Activated T-cell treated with anti-CD3 and anti-CD28 coated beads, Interleukin-2, amount 50 U/mL, for 1 hour (primary cell): Measurements from ENCODE around the gene FCGR3A.
"Not testable (repeated sequence)": the region's sequence is repeated elsewhere in the genome, so short reads cannot be mapped to it uniquely, and the experiment has no call there.

ENCODE experiments used
- DNase-seq: peaks from one replicate; pipeline ENCODE4 v3.0.0-alpha.2; 2020

FCGR3A gene

DNA sequence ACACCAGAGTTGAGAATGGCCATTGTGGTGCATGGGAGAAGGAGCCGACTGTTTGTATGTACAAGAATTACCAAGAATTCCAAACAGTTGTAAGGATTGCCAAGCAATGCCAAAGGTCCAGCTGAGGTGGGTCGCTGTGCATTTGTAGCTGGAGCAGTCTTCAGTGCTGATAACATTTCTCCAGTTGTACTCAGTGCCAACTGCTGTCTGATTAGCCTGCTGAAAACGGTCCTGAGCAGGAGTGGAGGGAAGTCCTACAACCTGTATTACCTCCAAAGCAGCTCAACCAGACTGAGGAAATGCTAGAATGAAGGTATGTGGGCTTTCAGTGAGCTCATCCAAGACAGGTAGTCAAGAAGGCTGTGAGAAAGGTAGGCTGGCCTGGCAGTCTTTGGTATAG is 6.5 kb upstream of the FCGR3A start:
- not testable (repeated sequence) for DNase-seq

DNA sequence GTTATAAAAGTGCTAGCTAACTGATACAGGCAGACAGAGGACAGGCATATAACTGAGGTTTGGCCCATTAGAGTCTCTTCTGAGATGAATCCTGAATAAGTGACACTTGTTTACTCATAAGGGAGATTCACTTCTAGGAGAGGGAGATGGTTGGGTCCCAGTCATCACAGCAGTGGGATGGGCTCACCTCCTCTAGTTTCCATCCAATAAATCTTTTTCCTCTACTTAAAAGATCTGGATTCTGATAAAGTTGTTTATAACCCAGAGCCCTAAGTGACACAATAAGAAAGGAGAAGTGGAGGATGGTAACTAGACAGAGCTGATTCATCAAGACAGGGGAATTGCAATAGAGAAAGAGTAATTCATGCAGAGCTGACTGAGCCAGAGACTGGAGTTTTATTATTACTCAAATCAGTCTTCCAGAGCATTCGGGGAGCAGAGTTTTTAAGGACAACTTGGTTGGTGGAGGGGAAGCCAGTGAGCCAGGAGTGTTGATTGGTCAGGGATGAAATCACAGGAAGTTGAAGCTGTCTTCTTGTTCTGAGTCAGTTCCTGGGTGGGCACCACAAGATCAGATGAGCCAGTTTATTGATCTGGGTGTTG is 5.3 kb upstream of the FCGR3A start:
- DNase-seq = not testable (repeated sequence)

GRCh38 chr1:161554340-161554739 is 4.7 kb upstream of the FCGR3A start:
- not testable (repeated sequence) for DNase-seq

GRCh38 chr1:161553631-161554030 is 4.0 kb upstream of the FCGR3A start:
- not testable (repeated sequence) for DNase-seq

DNA sequence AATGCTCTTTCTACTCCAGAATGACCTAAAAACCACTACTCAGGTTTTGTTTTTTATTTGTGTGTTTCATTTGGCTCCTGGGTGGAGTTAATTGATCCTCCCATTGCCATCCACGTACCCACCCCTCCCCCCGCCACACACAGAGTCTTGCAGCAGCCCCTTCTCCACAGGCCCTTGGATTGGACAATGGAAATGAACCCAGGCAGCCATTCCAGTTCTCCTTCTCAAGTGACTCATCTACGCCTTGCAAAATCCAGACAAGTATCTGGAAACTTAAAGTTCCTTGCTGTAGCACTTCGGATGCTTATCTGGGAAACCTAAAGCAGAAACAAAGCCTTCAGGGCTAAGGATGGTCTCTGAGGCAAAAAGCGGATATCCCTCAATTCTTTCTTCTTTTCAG is 1.3 kb upstream of the FCGR3A start:
- DNase-seq = not testable (repeated sequence)

DNA sequence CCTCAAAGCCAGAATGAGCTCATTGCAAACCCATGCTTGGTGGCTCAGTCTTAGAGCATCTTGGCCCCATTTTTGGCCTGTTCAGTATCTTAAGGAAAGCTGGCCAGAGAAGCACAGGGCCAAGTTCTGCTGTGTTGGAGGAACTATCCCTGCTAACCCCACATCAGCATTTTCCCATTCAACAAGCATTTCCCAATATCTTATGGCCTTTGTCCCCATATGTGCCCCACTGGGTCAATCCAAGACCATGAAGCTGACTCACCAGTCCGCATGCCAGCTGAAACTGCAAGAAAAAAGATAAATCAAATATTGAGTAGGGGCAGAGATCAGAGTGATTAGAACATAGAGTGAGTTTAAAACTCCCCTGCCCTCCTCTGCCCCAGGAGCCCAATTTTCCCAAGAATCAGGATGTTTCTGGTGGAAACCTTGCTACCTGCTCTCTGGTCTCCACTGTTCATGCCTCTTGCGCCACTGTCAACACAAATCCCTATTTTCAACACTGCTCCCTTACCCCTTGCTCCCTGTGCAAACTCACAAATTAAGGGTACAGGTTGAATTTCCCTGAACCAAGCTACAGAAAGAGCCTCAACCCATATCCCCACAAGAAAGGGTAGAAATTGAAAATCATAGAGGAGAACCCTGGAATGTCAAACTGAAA is 740 bp downstream of the FCGR3A start:
- DNase-seq = not testable (repeated sequence)

DNA sequence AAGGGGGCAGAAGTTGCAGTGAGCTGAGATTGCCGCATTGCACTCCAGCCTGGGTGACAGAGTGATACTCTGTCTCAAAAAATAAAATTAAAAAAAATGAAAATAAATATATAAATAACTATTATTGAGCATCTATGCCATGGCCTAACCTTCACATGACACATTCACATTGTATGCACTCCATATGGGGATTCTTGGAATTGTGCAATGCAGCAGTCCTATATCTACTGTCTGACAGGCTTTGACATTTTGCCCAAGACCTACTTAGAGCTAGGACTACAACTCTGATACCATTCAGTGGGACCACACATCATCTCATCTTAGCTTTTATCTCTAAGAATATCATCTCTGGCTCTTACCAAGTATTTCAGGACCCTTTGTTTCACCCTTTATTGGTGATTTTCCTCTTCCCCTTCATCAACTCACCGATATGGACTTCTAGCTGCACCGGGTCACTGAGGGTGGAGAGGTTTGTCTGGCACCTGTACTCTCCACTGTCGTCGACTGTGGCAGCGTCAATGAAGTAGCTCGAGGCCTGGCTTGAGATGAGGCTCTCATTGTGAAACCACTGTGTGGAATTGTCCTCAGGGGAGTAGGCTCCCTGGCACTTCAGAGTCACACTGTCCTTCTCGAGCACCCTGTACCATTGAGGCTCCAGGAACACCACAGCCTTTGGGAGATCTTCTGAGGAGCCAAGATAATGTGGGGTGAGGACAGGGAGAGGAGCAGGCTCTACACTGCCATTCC is 1.4 kb downstream of the FCGR3A start:
- not testable (repeated sequence) for DNase-seq

- DNase-seq = not testable (repeated sequence)
Observed at GRCh38 chr1:161545005-161545731, 4.5 kb downstream of the FCGR3A start.

DNA sequence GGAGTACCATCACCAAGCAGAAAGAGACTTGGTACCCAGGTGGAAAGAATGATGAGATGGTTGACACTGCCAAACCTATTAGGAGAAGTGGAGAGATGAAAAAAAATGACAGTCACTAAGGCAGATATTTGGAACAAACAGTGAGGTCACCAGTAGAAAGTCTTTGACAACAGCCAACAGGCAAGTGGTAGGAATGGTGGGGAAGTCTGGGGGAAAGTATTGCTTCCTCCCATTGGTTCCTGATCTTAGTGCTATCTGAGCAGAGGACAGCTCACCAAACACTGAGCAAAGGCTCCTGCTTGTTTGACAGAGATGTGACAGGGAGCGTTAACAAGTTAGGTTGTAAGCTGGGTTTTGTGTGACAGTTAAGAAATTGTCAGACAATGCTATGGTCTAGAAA is 6.5 kb downstream of the FCGR3A start:
- DNase-seq = not testable (repeated sequence)

GRCh38 chr1:161542091-161542559 is 7.5 kb downstream of the FCGR3A start:
- DNase-seq = not testable (repeated sequence)

DNA sequence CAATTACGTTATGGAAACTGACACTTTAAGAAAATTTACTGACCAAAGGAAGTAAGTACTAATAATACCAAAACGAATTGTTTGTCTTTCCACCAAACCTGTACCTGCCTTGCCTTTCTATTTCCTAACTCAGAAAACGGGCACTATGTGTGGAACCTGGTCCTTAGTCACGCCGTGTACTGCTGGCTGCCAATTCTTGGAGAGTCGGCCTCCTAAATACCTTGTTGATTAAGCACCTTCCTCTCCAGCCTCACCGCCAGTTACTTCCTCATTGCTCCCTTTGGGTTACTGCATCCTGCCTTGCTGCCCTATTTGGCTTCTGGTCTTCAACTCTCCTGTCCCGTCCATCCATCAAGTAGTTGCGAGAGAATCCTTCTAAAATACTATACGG is 9.1 kb downstream of the FCGR3A start:
- DNase-seq = not testable (repeated sequence)

DNA sequence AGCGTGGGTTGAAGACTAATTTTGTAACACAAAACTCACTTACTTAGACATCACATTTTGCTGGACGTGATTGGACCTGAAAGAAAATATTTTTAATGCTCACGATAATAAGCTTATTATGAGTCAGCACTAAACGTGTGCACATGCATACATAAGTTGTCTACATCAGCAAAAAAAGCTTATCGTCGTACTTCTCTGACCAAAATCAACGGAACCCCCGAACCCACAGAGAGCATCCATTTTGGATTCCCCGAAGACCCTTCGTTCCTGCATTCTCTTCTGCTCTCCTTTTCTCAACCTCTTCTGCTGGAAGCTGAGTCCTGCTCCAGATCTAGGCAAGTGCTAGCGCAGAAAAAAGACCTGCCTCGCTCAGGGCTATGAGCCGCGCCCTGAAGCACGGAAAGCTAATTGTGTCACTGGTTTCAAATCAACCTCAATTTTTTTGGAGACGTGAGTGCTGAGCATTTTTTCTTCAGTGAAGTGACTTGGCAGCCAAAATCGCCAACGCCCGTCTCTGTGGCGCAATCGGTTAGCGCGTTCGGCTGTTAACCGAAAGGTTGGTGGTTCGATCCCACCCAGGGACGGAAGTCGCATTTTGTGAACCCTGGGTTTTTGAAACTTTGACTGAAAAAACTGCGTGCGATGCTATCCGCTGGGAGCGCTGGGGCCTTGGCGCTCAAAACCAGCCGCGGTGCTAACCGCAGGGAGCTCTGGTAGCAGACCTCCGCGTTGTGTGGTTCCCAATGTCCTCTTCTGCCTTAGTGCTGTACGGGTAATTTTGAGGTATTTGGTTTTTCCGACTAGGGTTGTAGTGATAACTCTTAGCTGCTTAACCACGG is 9.7 kb downstream of the FCGR3A start:
- DNase-seq = peak; percentile 90

DNA sequence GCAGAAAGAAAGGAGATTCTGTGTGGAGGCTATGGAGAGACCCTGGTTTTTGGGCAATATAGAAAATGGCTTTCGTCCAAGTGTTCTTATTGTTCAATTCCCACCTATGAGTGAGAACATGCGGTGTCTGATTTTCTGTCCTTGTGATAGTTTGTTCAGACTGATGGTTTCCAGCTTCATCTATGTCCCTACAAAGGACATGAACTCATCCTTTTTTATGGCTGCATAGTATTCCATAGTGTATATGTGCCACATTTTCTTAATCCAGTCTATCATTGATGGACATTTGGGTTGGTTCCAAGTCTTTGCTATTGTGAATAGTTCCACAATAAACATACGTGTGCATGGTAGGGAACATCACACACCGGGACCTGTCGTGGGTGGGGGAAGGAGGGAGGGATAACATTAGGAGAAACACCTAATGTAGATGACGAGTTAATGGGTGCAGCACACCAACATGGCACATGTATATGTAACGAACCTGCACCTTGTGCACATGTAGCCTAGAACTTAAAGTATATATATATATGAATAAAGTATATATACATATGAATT is 10.6 kb downstream of the FCGR3A start:
- DNase-seq = not testable (repeated sequence)

DNA sequence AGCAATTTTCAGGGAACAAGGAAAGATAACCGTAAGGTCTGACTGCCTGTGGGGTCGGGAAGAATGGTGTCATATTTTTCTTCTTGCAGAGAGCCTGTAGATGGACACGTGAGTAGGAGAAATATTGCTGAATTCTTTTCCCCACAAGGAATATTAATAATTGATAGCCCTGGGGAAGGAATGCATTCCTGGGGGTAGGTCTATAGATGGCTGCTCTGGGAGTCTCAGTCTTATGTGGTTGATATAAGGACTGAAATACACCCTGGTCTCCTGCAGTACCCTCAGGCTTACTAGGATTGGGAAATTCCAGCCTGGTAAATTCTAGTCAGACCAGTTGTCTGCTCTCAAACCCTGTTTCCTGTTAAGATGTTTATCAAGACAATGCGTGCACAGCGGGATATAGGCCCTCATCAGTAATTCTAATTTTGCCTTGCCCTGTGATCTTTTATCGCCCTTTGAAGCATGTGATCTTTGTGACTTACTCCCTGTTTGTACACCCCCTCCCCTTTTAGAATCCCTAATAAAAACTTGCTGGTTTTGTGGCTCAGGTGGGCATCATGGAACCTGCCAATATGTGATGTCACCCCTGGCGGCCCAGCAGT is 12.4 kb downstream of the FCGR3A start:
- not testable (repeated sequence) for DNase-seq

DNA sequence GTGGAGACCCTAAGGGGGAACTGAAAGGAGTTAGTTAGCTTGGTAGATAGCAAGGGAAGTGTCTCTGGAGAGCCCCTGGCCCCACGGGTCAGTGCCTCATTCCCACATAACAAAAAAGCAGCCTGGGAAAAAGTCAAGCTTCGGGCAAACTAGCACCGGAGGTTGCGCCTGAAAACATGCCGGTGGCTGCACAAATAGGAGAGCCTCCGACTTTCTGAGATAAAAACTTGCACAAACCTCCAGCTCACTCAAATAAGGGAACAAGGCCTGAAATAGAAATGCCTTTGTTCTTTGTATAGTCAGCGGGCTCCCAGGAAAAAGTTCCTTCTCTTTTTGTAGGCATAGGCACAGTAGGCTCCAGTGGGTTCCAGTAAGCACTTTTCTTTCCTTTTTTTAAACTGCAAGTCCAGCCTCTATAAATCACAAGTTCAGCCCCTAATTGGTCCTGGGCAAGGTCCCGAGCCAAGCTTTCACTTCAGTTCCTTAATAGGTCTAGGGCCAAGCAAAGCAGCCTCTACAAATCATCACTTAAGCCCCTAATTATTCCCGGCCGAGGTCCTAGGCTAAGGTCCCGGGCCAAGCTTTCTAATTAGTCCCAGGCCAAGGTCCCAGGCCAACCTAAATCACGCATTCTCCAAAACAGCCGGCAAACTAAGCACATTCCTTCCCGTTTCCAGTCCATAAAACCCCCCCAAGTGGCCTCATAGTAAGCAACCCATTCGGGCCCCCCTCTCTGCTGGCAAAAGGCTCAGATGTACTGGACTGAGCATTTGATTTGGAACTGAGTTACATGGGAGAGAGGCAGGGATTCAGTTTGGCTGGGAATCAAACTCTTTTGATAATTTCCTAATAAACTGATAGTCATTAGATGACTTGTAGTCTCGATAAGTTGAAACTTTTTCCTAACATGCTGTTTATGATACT is 16.7 kb downstream of the FCGR3A start:
- DNase-seq = not testable (repeated sequence)

DNA sequence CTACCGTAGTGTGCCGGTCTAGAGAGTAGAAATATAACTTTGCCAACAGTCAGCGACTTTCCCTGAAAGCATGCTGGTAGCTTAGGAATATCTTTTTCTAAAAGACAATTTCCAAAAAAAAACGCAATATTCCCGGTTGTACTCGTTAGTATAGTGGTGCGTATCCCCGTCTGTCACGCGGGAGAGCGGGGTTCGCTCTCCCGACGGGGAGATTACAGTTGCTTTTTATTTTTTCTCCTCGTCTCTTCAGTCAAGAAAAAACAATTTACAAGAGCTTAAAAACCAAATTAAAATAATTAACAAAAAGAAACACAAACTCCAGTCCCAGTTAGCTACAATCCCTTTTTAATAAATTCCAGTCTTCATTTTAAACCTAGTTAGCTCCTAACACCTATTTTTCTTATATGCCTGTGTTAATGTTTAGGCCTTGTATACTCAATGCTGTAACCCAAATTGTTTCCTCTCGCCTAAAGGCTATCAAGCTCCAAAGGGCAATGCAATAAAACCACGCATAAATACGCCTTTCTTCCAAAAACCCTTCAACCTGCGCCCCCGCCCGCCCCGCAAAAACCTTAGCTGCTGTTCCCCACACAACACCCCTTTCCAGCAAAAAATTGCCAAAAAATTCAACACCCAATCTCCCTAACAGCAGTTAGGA is 17.5 kb downstream of the FCGR3A start:
- no peak for DNase-seq

- DNase-seq = peak; percentile 91
Observed at GRCh38 chr1:161530671-161531641, 18.7 kb downstream of the FCGR3A start.

DNA sequence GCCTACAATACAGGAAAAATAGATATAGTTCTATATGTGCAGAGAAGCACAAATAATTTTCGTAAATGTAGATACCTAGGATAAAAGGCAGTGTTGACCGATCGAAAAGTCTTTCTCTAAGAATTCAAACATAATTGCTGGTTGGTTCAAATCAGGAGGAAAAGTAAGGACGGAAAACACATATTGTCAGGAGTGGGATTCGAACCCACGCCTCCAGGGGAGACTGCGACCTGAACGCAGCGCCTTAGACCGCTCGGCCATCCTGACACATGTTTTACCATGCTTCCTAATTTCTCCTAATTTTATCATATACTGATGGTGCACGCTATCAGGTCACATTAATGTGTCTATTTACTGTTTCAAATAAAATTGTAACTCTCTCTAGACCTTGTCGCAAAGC is 19.5 kb downstream of the FCGR3A start:
- peak; percentile 66 for DNase-seq
